CD4-positive, CD25-positive, alpha-beta regulatory T cell (primary cell): Measurements from ENCODE around the gene SH3BP2. TPM values are rescaled to one million over a fixed set of nuclear protein-coding genes. Genes with fewer than 3 reads are reported as not detected.
A peak's percentile ranks its signal among the peaks of the same experiment; 100 is the strongest.
"Not testable (repeated sequence)": the region's sequence is repeated elsewhere in the genome, so short reads cannot be mapped to it uniquely, and the experiment has no call there.

Experiments
- ATAC-seq, 2 donors: fragments of 150-1000 bp; cut with Tn5 transposase; one replicate each; pipeline ENCODE4 v1.10.0; 2021; ENCODE audit warnings: low read depth in 2 of 2, moderate number of reproducible peaks in 2 of 2, moderate library complexity in 1 of 2
- DNase-seq, 3 donors: peaks; one replicate each; pipeline versions ENCODE4 v3.0.0 to v3.0.0-alpha.2; 2012 to 2022; ENCODE audit warnings: mixed read lengths in 1 of 3
- H3K27ac ChIP-seq: one replicate; pipeline ENCODE4 v1.7.0; 2013; ENCODE audit warnings: mild to moderate bottlenecking, low read length; ENCODE audit not compliant: insufficient read depth, poor library complexity, severe bottlenecking
- H3K27me3 ChIP-seq: one replicate; pipeline ENCODE4 v1.7.0; 2013; ENCODE audit warnings: low read length; ENCODE audit not compliant: control insufficient read depth, insufficient read depth
- H3K36me3 ChIP-seq: one replicate; pipeline ENCODE4 v1.7.0; 2013; ENCODE audit warnings: mild to moderate bottlenecking, low read length, moderate library complexity; ENCODE audit not compliant: control insufficient read depth, insufficient read depth
- H3K4me1 ChIP-seq: 2 replicates; pipeline ENCODE4 v1.7.0; 2013; ENCODE audit warnings: mild to moderate bottlenecking, low read length; ENCODE audit not compliant: insufficient read depth, control insufficient read depth, poor library complexity, severe bottlenecking
- H3K4me3 ChIP-seq: one replicate; pipeline ENCODE4 v1.7.0; 2013; ENCODE audit warnings: low read depth, mild to moderate bottlenecking, low read length, moderate library complexity
- H3K9me3 ChIP-seq, 2 experiments: 1 replicate in 1 of 2; 2 replicates in 1 of 2; pipeline ENCODE4 v1.7.0; 2013; ENCODE audit warnings: low read length in 2 of 2, mild to moderate bottlenecking in 1 of 2, moderate library complexity in 1 of 2; ENCODE audit not compliant: control insufficient read depth in 2 of 2
- H3K27ac Mint-ChIP-seq, 3 donors: one replicate each; pipeline ENCODE4 v1.8.0; 2020 to 2022; ENCODE audit warnings: mild to moderate bottlenecking in 3 of 3, mixed read lengths in 3 of 3, moderate library complexity in 2 of 3
- H3K27me3 Mint-ChIP-seq: one replicate; pipeline ENCODE4 v1.8.0; 2022; ENCODE audit warnings: mild to moderate bottlenecking, mixed read lengths
- H3K36me3 Mint-ChIP-seq: one replicate; pipeline ENCODE4 v1.8.0; 2020; ENCODE audit warnings: mixed read lengths
- H3K4me1 Mint-ChIP-seq, 4 donors: one replicate each; pipeline ENCODE4 v1.8.0; 2020 to 2022; ENCODE audit warnings: mixed read lengths in 4 of 4, mild to moderate bottlenecking in 1 of 4
- H3K4me3 Mint-ChIP-seq, 4 donors: one replicate each; pipeline ENCODE4 v1.8.0; 2020 to 2022; ENCODE audit warnings: mild to moderate bottlenecking in 4 of 4, mixed read lengths in 4 of 4, moderate library complexity in 3 of 4
- H3K9me3 Mint-ChIP-seq, 7 donors: one replicate each; pipeline ENCODE4 v1.8.0; 2020 to 2022; ENCODE audit warnings: mixed read lengths in 7 of 7, mild to moderate bottlenecking in 3 of 7, moderate library complexity in 2 of 7
- polyA plus RNA-seq, 4 donors: library from polyadenylated mRNA; unstranded; fragments of 300-500 nt; fragmentation: Illumina TruSeq; gene quantifications; one replicate each; pipeline ENCODE4 v1.2.3, GENCODE V29; 2021
- total RNA-seq: library from RNA; stranded (reverse); gene quantifications from one replicate; pipeline ENCODE4 v1.2.3, GENCODE V29; 2022

SH3BP2 gene
- total and polyA plus RNA-seq, 5 donors from 2014 or later: 7.6 to 61.7 (median 8.5) TPM

GRCh38 chr4:2757426-2757825 lies 35.5 kb upstream of the SH3BP2 start:
- DNase-seq (no peak), ATAC-seq (no peak)
- H3K36me3 ChIP-seq: peaks cover 4% of the 10 kb centered on the region
- H3K4me3 ChIP-seq: no peak overlapping the region
- H3K27ac Mint-ChIP-seq: no peak overlapping the region
- H3K36me3 Mint-ChIP-seq: no peaks in the 10 kb centered on the region
- no peaks in the 10 kb centered on the region for H3K27me3 ChIP-seq
- H3K4me1 Mint-ChIP-seq: peaks cover 5 to 34% (median 20%) of the 10 kb centered on the region in 4 donors
- H3K4me3 Mint-ChIP-seq: peak overlapping the region; percentile 47 to 86 (median 84)
- H3K27me3 Mint-ChIP-seq: peaks cover 5% of the 10 kb centered on the region
- no peaks in the 10 kb centered on the region for H3K9me3 Mint-ChIP-seq
- H3K4me1 ChIP-seq: peaks cover 27% of the 10 kb centered on the region
- H3K9me3 ChIP-seq: no peaks in the 10 kb centered on the region
- H3K27ac ChIP-seq: no peak overlapping the region

DNA sequence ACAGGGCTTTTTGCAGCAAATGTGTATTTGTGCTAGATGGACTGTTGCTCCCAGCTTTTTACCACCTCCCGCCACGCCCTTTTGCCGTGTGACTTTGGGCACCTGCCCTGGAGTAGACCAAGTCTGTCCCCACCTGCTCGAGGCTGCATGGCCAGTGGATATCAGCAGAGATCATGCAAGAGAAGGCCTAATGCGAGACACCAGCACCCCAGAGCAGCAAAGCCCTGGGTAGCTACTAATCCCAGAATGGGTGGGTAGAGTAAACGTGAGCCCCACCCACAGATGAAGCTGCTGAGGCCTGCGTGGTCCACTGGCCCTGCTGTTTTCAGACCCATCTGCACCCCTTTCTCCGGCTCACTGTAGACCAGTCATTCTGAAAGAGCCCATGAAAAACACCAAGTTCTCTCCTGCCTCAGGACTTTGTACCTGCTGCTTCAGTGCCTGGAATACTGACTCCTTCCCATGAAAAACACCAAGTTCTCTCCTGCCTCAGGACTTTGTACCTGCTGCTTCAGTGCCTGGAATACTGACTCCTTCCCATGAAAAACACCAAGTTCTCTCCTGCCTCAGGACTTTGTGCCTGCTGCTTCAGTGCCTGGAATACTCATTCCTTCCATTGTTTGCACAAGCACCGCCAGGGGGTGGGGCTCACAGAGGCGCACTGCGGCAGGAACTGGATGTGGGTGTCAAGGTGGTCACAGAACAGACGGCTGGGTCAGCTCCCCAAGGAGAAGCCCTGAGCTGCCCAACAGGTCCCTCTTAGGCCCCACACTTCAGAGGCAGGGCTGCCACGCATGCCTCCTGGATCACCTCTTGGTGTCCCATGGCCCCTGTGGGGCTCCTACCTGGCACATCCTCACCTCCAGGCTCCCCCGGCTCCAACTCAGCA lies 31.6 kb upstream of the SH3BP2 start:
- Mint-ChIP-seq H3K4me3 (peak overlapping the region in 2 of 4 donors; percentile 48 to 88), H3K27me3 (peaks cover 5% of the 10 kb centered on the region), H3K4me1 (peaks cover 2 to 17% (median 8%) of the 10 kb centered on the region in 4 donors), H3K9me3 (no peaks in the 10 kb centered on the region), H3K36me3 (no peaks in the 10 kb centered on the region), H3K27ac (no peak overlapping the region)
- peaks cover 15% of the 10 kb centered on the region for H3K4me1 ChIP-seq
- H3K27me3 ChIP-seq: no peaks in the 10 kb centered on the region
- no peaks in the 10 kb centered on the region for H3K36me3 ChIP-seq
- DNase-seq (no peak), ATAC-seq (no peak)
- no peak overlapping the region for H3K4me3 ChIP-seq
- H3K27ac ChIP-seq: no peak overlapping the region
- H3K9me3 ChIP-seq: no peaks in the 10 kb centered on the region

DNA sequence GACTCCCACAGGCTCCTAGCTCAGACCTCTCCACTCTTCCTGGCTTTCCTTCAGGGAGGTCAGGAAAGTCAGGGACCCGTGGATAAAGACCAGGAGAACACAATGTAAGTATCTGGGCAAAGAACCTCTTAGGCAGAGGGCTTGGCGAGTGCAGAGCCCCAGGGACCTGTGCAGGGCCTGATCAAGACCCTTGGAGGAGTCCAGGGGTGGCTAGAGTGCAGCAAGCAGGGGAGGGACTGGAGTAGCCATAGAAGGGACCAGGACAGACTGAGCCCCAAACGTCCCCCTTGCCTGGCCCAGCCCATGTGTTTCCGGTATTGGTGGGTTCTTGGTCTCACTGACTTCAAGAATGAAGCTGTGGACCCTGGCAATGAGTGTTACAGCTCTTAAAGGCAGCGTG lies 30.8 kb upstream of the SH3BP2 start:
- Mint-ChIP-seq H3K36me3 (no peaks in the 10 kb centered on the region), H3K27ac (no peak overlapping the region), H3K4me3 (no peak overlapping the region), H3K4me1 (peaks cover 2 to 13% (median 7%) of the 10 kb centered on the region in 4 donors), H3K9me3 (no peaks in the 10 kb centered on the region), H3K27me3 (peaks cover 5% of the 10 kb centered on the region)
- no peak overlapping the region for H3K27ac ChIP-seq
- peaks cover 11% of the 10 kb centered on the region for H3K4me1 ChIP-seq
- ATAC-seq (no peak), DNase-seq (no peak)
- H3K9me3 ChIP-seq: no peaks in the 10 kb centered on the region
- H3K4me3 ChIP-seq: no peak overlapping the region
- no peaks in the 10 kb centered on the region for H3K27me3 ChIP-seq
- no peaks in the 10 kb centered on the region for H3K36me3 ChIP-seq

DNA sequence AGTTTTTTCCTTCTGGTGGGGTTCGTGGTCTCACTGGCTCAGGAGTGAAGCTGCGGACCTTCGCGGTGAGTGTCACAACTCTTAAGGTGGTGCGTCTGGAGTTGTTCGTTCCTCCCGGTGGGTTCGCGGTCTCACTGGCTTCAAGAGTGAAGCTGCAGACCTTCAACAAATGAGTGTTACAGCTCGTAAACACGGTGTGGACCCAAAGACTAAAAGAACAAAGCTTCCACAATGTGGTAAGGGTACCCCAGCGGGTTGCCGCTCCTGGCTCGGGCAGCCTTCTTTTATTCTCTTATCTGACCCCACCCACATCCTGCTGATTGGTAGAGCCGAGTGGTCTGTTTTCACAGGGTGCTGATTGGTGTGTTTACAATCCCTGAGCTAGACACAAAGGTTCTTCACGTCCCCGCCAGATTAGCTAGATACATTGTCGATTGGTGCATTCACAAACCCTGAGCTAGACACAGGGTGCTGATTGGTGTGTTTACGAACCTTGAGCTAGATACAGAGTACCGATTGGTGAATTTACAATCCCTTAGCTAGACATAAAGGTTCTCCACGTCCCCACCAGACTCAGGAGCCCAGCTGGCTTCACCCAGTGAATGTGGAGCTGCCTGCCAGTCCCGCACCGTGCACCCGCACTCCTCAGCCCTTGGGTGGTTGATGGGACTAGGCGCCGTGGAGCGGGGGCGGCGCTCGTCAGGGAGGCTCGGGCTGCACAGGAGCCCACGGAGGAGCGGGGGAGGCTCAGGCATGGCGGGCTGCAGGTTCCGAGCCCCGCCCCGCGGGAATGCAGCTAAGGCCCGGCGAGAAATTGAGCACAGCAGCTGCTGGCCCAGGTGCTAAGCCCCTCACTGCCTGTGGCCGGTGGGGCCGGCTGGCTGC lies 30.2 kb upstream of the SH3BP2 start:
- H3K4me3 Mint-ChIP-seq: peak overlapping the region in 3 of 4 donors; percentile 52 to 77 (median 57)
- H3K36me3 ChIP-seq, H3K27ac ChIP-seq, H3K4me3 ChIP-seq, H3K27ac Mint-ChIP-seq, H3K27me3 Mint-ChIP-seq, H3K36me3 Mint-ChIP-seq, H3K27me3 ChIP-seq, ATAC-seq, H3K9me3 Mint-ChIP-seq, H3K9me3 ChIP-seq, DNase-seq, H3K4me1 Mint-ChIP-seq: not testable (repeated sequence)
- peaks cover 11% of the 10 kb centered on the region for H3K4me1 ChIP-seq

GRCh38 chr4:2763511-2763967 lies 29.3 kb upstream of the SH3BP2 start:
- H3K36me3 Mint-ChIP-seq: no peaks in the 10 kb centered on the region
- H3K9me3 Mint-ChIP-seq: no peaks in the 10 kb centered on the region
- Histone ChIP-seq H3K36me3 (no peaks in the 10 kb centered on the region), H3K27ac (no peak overlapping the region), H3K4me1 (peaks cover 11% of the 10 kb centered on the region), H3K9me3 (no peaks in the 10 kb centered on the region), H3K27me3 (no peaks in the 10 kb centered on the region), H3K4me3 (no peak overlapping the region)
- peaks cover 2 to 9% (median 5%) of the 10 kb centered on the region in 4 donors for H3K4me1 Mint-ChIP-seq
- no peak overlapping the region for H3K27ac Mint-ChIP-seq
- no peaks in the 10 kb centered on the region for H3K27me3 Mint-ChIP-seq
- DNase-seq (no peak), ATAC-seq (no peak)
- H3K4me3 Mint-ChIP-seq: peak overlapping the region in 3 of 4 donors; percentile 52 to 59 (median 57)

DNA sequence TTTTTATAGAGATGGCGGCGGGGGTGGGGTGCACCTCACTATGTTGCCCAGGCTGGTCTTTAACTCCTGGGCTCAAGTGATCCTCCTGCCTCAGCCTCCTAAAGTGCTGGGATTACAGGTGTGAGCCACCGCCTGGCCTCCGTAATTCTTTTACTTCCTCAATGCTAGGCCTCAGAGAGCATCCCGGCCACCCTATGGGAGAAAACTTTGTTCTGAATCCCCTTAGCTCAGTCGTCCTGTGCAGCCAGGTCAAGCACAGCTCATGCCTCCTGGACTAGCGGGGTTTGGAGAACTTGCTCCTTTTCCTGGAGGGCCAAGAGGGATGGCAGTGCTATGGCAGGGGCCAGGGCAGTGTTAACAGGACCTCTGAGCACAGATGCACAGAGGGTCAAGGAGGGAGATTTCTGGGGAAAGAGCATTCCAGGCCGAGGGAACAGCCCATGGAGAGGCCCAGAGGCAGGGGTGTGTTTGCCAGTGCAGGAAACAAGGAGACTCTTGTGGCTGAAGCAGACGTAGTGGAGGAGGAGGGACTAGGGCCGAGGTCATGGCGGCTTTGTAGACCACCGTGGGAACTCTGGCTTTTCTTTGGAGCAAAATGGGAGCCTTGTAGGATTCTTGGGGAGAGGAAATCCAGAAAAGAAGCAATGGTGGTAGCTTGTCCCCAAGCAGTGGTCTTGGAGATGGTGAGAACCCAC lies 26.9 kb upstream of the SH3BP2 start:
- H3K27me3 ChIP-seq: no peaks in the 10 kb centered on the region
- no peak overlapping the region for H3K4me3 ChIP-seq
- no peak overlapping the region for H3K27ac ChIP-seq
- no peaks in the 10 kb centered on the region for H3K9me3 ChIP-seq
- ATAC-seq (no peak), DNase-seq (no peak)
- Mint-ChIP-seq H3K27me3 (no peaks in the 10 kb centered on the region), H3K27ac (no peak overlapping the region), H3K4me3 (no peak overlapping the region), H3K36me3 (no peaks in the 10 kb centered on the region), H3K4me1 (peaks cover 6 to 15% (median 9%) of the 10 kb centered on the region in 4 donors), H3K9me3 (peaks cover 0 to 3% (median 0%) of the 10 kb centered on the region in 7 donors)
- H3K4me1 ChIP-seq: peaks cover 11% of the 10 kb centered on the region
- H3K36me3 ChIP-seq: no peaks in the 10 kb centered on the region

- DNase-seq (no peak), ATAC-seq (no peak)
- Mint-ChIP-seq H3K4me3 (no peak overlapping the region), H3K27me3 (no peaks in the 10 kb centered on the region), H3K36me3 (no peaks in the 10 kb centered on the region), H3K9me3 (peaks cover 0 to 3% (median 0%) of the 10 kb centered on the region in 7 donors), H3K27ac (no peak overlapping the region), H3K4me1 (peaks cover 14 to 18% (median 14%) of the 10 kb centered on the region in 4 donors)
- no peaks in the 10 kb centered on the region for H3K9me3 ChIP-seq
- H3K27ac ChIP-seq: no peak overlapping the region
- no peak overlapping the region for H3K4me3 ChIP-seq
- no peaks in the 10 kb centered on the region for H3K36me3 ChIP-seq
- H3K4me1 ChIP-seq: peaks cover 11% of the 10 kb centered on the region
- no peaks in the 10 kb centered on the region for H3K27me3 ChIP-seq
Observed at GRCh38 chr4:2767046-2767704, 25.7 kb upstream of the SH3BP2 start.
